Aorta (tissue), 5 donors: ENCODE measurements around the gene CIZ1. TPM values are rescaled to one million over a fixed set of nuclear protein-coding genes. Genes with fewer than 3 reads are reported as not detected.
A peak's percentile ranks its signal among the peaks of the same experiment; 100 is the strongest.

ENCODE experiments used
- ATAC-seq: fragments of 200-7000 bp; cut with Tn5 transposase; one replicate; pipeline ENCODE4 v1.9.1; 2022; ENCODE audit warnings: moderate library complexity; ENCODE audit not compliant: low FRiP score
- DNase-seq, 2 donors: peaks; one replicate each; pipeline ENCODE4 v3.0.0-alpha.2; 2020
- H3K27ac ChIP-seq, 2 donors: one replicate each; pipeline ENCODE4 v1.5.1; 2013; ENCODE audit warnings: low read length in 2 of 2, mild to moderate bottlenecking in 2 of 2, moderate library complexity in 2 of 2, control low read depth in 1 of 2, inconsistent platforms in 1 of 2, low read depth in 1 of 2
- H3K27me3 ChIP-seq, 2 donors: one replicate each; pipeline ENCODE4 v1.6.1; 2013; ENCODE audit warnings: control low read depth in 1 of 2, low read length in 1 of 2, mild to moderate bottlenecking in 1 of 2, moderate library complexity in 1 of 2; ENCODE audit not compliant: insufficient read depth in 2 of 2, control insufficient read depth in 1 of 2
- H3K36me3 ChIP-seq, 2 donors: one replicate each; pipeline ENCODE4 v1.6.1; 2013; ENCODE audit warnings: control low read depth in 1 of 2, low read length in 1 of 2, mild to moderate bottlenecking in 1 of 2; ENCODE audit not compliant: insufficient read depth in 2 of 2, control insufficient read depth in 1 of 2
- H3K4me1 ChIP-seq, 2 donors: one replicate each; pipeline ENCODE4 v1.6.1; 2013; ENCODE audit warnings: low read length in 2 of 2, control low read depth in 1 of 2, mild to moderate bottlenecking in 1 of 2, moderate library complexity in 1 of 2; ENCODE audit not compliant: insufficient read depth in 2 of 2, control insufficient read depth in 1 of 2
- H3K4me3 ChIP-seq, 2 donors: one replicate each; pipeline ENCODE4 v1.5.1; 2013; ENCODE audit warnings: low read length in 2 of 2, control low read depth in 1 of 2, mild to moderate bottlenecking in 1 of 2
- H3K9me3 ChIP-seq: one replicate; pipeline ENCODE4 v1.6.1; 2013; ENCODE audit warnings: mild to moderate bottlenecking, low read length; ENCODE audit not compliant: control insufficient read depth
- WGBS, 2 donors: extraction: QIAGEN DNeasy Blood & Tissue Kit; methylation state at CpG; one replicate each; pipeline ENCODE4 v1.1.7; 2013; 5-methylcytosine and 5-hydroxymethylcytosine counted together
- intact Hi-C, 2 donors: fragments of 100-400 bp; cut with DNase I; formaldehyde crosslinking; loops; one replicate each; pipeline versions ENCODE4 v1.14.2 to v1.15.0; 2022
- polyA plus RNA-seq, 2 donors: library from polyadenylated mRNA; stranded (reverse); fragments of 200-250 nt; gene quantifications; one replicate each; pipeline ENCODE4 v1.2.3, GENCODE V29; 2013
- total RNA-seq, 2 donors: library from RNA; stranded (reverse); fragmentation: NEBNext Ultra II Directional; extraction: Animal tissue kit (Norgen Biotek cat#: 25700); gene quantifications; one replicate each; pipeline ENCODE4 v1.2.1, GENCODE V29; 2021
- donor health status: healthy with polysubstance abuse.
- donor health status: Bipolar disorder and iron deficiency.
- donor health status: DM: no; HTN: no; CAD: no.
- donor health status: DM: no; HTN: no; CAD: no.
- donor health status: DM: yes; HTN: yes; CAD: no.

The CIZ1 gene
- total and polyA plus RNA-seq, 4 donors, result 38.4 to 117 (median 74.7) TPM

GRCh38 chr9:128167209-128167608, 24.2 kb downstream of the CIZ1 start:
- ATAC-seq, result no peak
- no peak for DNase-seq
- 93 to 96% methylated on average over 4 of the region's 4 CpGs for WGBS, 2 donors
- H3K36me3 ChIP-seq, result peaks cover 3 to 6% of the 10 kb centered on the region in 2 donors
- no peak overlapping the region for H3K27ac ChIP-seq
- intact Hi-C loops, result no loop called here
- no peak overlapping the region for H3K4me3 ChIP-seq
- no peaks in the 10 kb centered on the region for H3K27me3 ChIP-seq
- H3K4me1 ChIP-seq, result no peaks in the 10 kb centered on the region
- H3K9me3 ChIP-seq, result no peaks in the 10 kb centered on the region

GRCh38 chr9:128166169-128166568, 25.2 kb downstream of the CIZ1 start:
- no peak for DNase-seq
- H3K4me3 ChIP-seq, result no peak overlapping the region
- H3K9me3 ChIP-seq, result no peaks in the 10 kb centered on the region
- ATAC-seq, result no peak
- WGBS, 2 donors, result 95% methylated on average over 18 of the region's 18 CpGs
- H3K27ac ChIP-seq, result no peak overlapping the region
- intact Hi-C loops, result no loop called here
- no peaks in the 10 kb centered on the region for H3K4me1 ChIP-seq
- H3K27me3 ChIP-seq, result no peaks in the 10 kb centered on the region
- H3K36me3 ChIP-seq, result peaks cover 3 to 6% of the 10 kb centered on the region in 2 donors

DNA sequence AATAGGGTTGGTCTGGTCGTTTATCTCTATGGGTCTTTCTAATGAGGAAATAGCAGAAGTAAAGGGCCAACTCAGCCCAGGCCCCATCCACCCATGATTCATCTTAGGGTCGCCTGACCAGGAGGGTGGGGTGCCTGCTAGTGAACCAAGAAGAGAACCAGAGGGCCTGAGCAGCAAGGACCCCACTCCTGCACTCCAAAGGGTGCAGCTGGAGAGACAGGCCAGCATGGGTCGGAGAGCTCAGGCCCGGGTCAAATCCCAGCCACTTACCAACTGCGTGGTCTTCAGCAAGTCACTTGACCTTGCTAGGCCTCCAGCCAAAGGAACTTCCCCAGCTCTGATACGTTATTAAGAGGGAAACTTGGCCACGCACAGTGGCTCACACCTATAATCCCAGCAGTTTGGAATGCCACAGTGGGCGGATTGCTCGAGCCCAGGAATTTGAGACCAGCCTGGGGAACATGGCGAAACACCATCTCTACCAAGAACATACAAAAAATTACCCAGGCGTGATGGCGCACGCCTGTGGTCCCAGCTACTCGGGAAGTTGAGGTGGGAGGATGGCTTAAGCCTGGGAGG, 27.0 kb downstream of the CIZ1 start:
- no peak overlapping the region for H3K27ac ChIP-seq
- H3K4me3 ChIP-seq, result no peak overlapping the region
- WGBS, 2 donors, result 75 to 77% methylated on average over 14 of the region's 14 CpGs
- ATAC-seq (no peak), DNase-seq (no peak)
- no peaks in the 10 kb centered on the region for H3K4me1 ChIP-seq
- H3K9me3 ChIP-seq, result no peaks in the 10 kb centered on the region
- peaks cover 0 to 6% of the 10 kb centered on the region in 2 donors for H3K36me3 ChIP-seq
- intact Hi-C loops, result no loop called here
- H3K27me3 ChIP-seq, result no peaks in the 10 kb centered on the region

DNA sequence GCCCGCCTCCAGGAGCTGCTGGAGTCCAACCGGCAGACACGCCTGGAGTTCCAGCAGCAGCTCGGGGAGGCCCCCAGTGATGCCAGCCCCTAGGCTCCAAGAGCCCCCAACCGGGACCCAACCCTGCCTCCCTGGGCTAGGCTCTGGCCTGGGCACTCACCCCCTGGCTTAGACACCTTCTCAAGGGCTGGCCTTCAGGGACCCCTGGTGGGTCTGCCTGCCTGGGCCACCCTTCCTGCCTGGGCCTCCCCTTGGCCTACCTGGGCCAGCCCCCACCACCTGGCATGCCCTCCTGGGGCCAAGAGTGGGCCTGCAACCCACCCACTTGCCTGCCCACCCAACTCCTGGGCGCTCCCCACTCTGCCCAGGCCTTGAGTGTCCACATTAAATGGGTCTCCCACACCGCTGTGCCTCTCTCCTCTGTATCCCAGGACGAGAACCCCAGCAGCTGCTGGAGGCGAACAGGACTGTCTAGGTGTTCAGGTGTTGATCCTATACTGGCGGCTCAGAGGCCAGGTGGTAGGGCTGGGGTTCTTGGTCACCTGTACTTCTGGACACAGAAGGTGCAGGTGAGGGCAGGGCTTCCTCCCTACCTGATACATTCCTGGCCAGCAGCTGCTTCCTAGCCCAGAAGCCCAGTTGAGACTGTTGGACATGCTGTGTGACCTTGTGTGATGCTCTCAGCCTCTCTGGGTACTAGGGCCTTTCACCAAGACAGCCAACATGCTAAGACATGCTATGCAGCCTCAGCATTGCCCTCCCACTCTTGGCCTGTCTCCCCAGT, 27.7 kb downstream of the CIZ1 start:
- 95 to 96% methylated on average over 10 of the region's 10 CpGs for WGBS, 2 donors
- ATAC-seq (no peak), DNase-seq (no peak)
- intact Hi-C loops, result no loop called here
- Histone ChIP-seq H3K36me3 (peaks cover 0 to 6% of the 10 kb centered on the region in 2 donors), H3K4me3 (no peak overlapping the region), H3K27me3 (no peaks in the 10 kb centered on the region), H3K4me1 (no peaks in the 10 kb centered on the region), H3K27ac (no peak overlapping the region), H3K9me3 (no peaks in the 10 kb centered on the region)

DNA sequence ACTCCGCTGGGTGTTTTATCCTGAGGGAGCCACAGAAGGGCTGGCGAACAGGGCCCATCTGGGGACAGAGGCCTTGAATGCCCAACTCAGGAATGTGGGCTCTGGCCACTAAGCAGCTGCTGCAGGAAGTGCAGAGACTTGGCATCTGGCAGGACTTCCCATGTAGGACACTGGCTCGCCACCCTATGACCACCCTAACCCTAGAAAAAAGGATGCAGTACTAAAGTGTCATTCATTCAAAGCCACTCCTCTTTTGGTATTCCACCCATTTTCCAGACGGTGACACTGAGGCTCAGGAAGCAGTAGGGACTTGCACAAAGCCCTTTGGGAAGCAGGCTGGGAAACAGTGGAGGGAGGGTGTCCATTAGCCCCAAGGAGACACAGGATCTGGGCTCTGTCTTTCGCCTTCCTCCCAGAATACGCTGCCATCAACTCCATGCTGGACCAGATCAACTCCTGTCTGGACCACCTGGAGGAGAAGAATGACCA, 28.3 kb downstream of the CIZ1 start:
- WGBS, 2 donors, result 87 to 92% methylated on average over 6 of the region's 6 CpGs
- H3K36me3 ChIP-seq, result peaks cover 0 to 6% of the 10 kb centered on the region in 2 donors
- no peak for DNase-seq

GRCh38 chr9:128162215-128163026, 29.0 kb downstream of the CIZ1 start:
- H3K4me3 ChIP-seq, result no peak overlapping the region
- no peak overlapping the region for H3K27ac ChIP-seq
- ATAC-seq (peak; percentile 45), DNase-seq (peak; percentile 85 to 93)
- 40 to 43% methylated on average over 10 of the region's 10 CpGs for WGBS, 2 donors
- H3K36me3 ChIP-seq, result peaks cover 0 to 5% of the 10 kb centered on the region in 2 donors
- intact Hi-C loops, result no loop called here
- no peaks in the 10 kb centered on the region for H3K27me3 ChIP-seq
- no peaks in the 10 kb centered on the region for H3K9me3 ChIP-seq
- H3K4me1 ChIP-seq, result no peaks in the 10 kb centered on the region

More for the DNA sequence above, 28.3 kb downstream of the CIZ1 start:
- intact Hi-C loops, result no loop called here
- Histone ChIP-seq H3K4me3 (no peak overlapping the region), H3K27me3 (no peaks in the 10 kb centered on the region), H3K27ac (no peak overlapping the region), H3K9me3 (no peaks in the 10 kb centered on the region), H3K4me1 (no peaks in the 10 kb centered on the region)
- no peak for ATAC-seq

DNA sequence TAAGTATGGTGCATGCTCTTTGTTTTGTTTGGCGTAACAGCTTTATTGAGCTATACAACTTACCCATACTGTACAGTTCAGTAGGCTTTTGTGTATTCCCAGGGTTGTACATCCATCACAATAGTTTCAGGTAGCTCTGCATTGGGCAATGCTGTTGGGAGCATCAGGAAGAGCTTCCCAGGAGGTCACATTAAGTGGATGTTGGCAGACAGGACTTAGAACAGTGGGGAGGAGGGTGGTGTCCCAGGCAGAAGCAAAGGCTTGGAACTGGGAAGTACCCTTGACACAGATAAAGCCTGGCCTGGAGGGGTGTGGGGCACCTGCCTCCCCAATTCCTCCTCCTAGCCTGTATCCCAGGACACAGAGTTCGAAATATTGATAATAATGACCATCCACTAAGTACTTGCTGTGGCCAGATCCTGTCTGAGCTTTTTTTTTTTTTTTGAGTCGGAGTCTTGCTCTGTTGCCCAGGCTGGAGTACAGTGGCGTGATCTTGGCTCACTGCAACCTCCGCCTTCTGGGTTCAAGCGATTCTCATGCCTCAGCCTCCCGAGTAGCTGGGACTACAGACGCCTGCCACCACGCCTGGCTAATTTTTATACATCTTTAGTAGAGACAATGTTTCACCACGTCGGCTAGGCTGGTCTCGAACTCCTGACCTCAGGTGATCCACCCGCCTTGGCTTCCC, 30.0 kb downstream of the CIZ1 start:
- Histone ChIP-seq H3K4me3 (no peak overlapping the region), H3K27me3 (no peaks in the 10 kb centered on the region), H3K36me3 (no peaks in the 10 kb centered on the region), H3K4me1 (no peaks in the 10 kb centered on the region), H3K27ac (no peak overlapping the region), H3K9me3 (no peaks in the 10 kb centered on the region)
- intact Hi-C loops, result no loop called here
- DNase-seq (no peak), ATAC-seq (no peak)
- 71 to 79% methylated on average over 13 of the region's 13 CpGs for WGBS, 2 donors

GRCh38 chr9:128160603-128160987, 30.8 kb downstream of the CIZ1 start:
- 0 to 1% methylated on average over 23 of the region's 23 CpGs for WGBS, 2 donors
- H3K27ac ChIP-seq, result peak overlapping the region in 1 of 2 donors; percentile 49

More at GRCh38 chr9:128160603-128160987, 30.8 kb downstream of the CIZ1 start:
- intact Hi-C loops, result no loop called here
- DNase-seq (no peak), ATAC-seq (peak; percentile 1)
- Histone ChIP-seq H3K4me1 (no peaks in the 10 kb centered on the region), H3K4me3 (peak overlapping the region; percentile 65 to 93), H3K36me3 (no peaks in the 10 kb centered on the region), H3K27me3 (no peaks in the 10 kb centered on the region), H3K9me3 (no peaks in the 10 kb centered on the region)
